H1 (cell line): ENCODE measurements around the gene KCNRG. TPM values are rescaled to one million over a fixed set of nuclear protein-coding genes. Genes with fewer than 3 reads are reported as not detected.

Source experiments
- CTCF ChIA-PET: fragments of 300-600 bp; sonication (Branson Sonifier 250); formaldehyde crosslinking; loops from one replicate; lab custom pipeline; 2021; ENCODE audit not compliant: partially characterized antibody; lab: Charles Lee
- POLR2A ChIA-PET: fragments of 300-600 bp; sonication (Branson Sonifier 250); formaldehyde crosslinking; loops from one replicate; lab custom pipeline; 2021; ENCODE audit warnings: inconsistent platforms; ENCODE audit not compliant: partially characterized antibody; lab: Charles Lee
- DNase-seq, 2 experiments: peaks; one replicate each; pipeline versions ENCODE4 v3.0.0 to v3.0.0-alpha.2; 2010 to 2022; ENCODE audit warnings: low spot score in 2 of 2, low read depth in 1 of 2, mixed read lengths in 1 of 2
- FAIRE-seq: peaks from 2 replicates; lab custom pipeline; 2011; peaks lifted over from hg19 to GRCh38; lab: Jason Lieb, UNC
- H2AFZ ChIP-seq: 2 replicates; pipeline ENCODE4 v1.8.1; 2012; ENCODE audit warnings: low read length, inconsistent platforms
- H2AK5ac ChIP-seq: 2 replicates; pipeline ENCODE4 v1.6.1; 2013; ENCODE audit warnings: low read depth, low read length
- H2BK120ac ChIP-seq: replicated peaks from 2 replicates; pipeline ENCODE3; 2013; ENCODE audit warnings: low read depth, low read length, inconsistent platforms
- H2BK12ac ChIP-seq: 2 replicates; pipeline ENCODE4 v1.6.1; 2013; ENCODE audit warnings: low read depth, low read length
- H2BK15ac ChIP-seq: 2 replicates; pipeline ENCODE4 v1.6.1; 2013; ENCODE audit warnings: low read length
- H2BK20ac ChIP-seq: 2 replicates; pipeline ENCODE4 v1.6.1; 2013; ENCODE audit warnings: low read length
- H2BK5ac ChIP-seq: 2 replicates; pipeline ENCODE4 v1.6.1; 2013; ENCODE audit warnings: low read depth, low read length
- H3K14ac ChIP-seq: 2 replicates; pipeline ENCODE4 v1.6.1; 2013; ENCODE audit warnings: inconsistent platforms; ENCODE audit not compliant: insufficient read length
- H3K18ac ChIP-seq: 2 replicates; pipeline ENCODE4 v1.6.1; 2013; ENCODE audit warnings: low read length; ENCODE audit errors: extremely low read depth
- H3K23ac ChIP-seq: 2 replicates; pipeline ENCODE4 v1.6.1; 2013; ENCODE audit warnings: inconsistent platforms; ENCODE audit not compliant: insufficient read length
- H3K23me2 ChIP-seq: 2 replicates; pipeline ENCODE4 v1.6.1; 2013; ENCODE audit warnings: low read depth, low read length
- H3K27ac ChIP-seq: 2 replicates; pipeline ENCODE4 v1.6.1; 2011; ENCODE audit warnings: low read depth, low read length, inconsistent platforms
- H3K27me3 ChIP-seq, 4 experiments: replicated peaks in 1 of 4; 1 replicate in 1 of 4; 2 replicates in 3 of 4; pipeline versions ENCODE4 v1.6.1 to v1.8.1; 2011 to 2013; ENCODE audit warnings: low read length in 3 of 4, mild to moderate bottlenecking in 3 of 4, inconsistent platforms in 2 of 4, mixed read lengths in 2 of 4, moderate library complexity in 1 of 4; ENCODE audit not compliant: control insufficient read depth in 3 of 4, insufficient read depth in 3 of 4; ENCODE audit errors: extremely low read depth in 1 of 4
- H3K36me3 ChIP-seq, 4 experiments: 2 replicates each; pipeline versions ENCODE4 v1.6.1 to v1.8.1; 2011 to 2013; ENCODE audit warnings: mild to moderate bottlenecking in 4 of 4, low read length in 3 of 4, moderate library complexity in 2 of 4, control low read depth in 1 of 4, inconsistent platforms in 1 of 4; ENCODE audit not compliant: insufficient read depth in 4 of 4, control insufficient read depth in 2 of 4
- H3K4ac ChIP-seq: replicated peaks from 2 replicates; pipeline ENCODE3; 2013; ENCODE audit warnings: low read length, low read depth, mixed read lengths, inconsistent platforms; ENCODE audit not compliant: insufficient read length
- H3K4me1 ChIP-seq, 4 experiments: replicated peaks in 1 of 4; 1 replicate in 1 of 4; 2 replicates in 3 of 4; pipeline versions ENCODE4 v1.6.1 to v1.8.1; 2011 to 2013; ENCODE audit warnings: low read length in 3 of 4, inconsistent platforms in 2 of 4, mixed read lengths in 1 of 4; ENCODE audit not compliant: insufficient read depth in 4 of 4, control insufficient read depth in 3 of 4
- H3K4me2 ChIP-seq, 2 experiments: 2 replicates each; pipeline versions ENCODE4 v1.6.1 to v1.8.1; 2011 to 2013; ENCODE audit warnings: low read depth in 2 of 2, low read length in 2 of 2, control low read depth in 1 of 2, inconsistent platforms in 1 of 2, mild to moderate bottlenecking in 1 of 2; ENCODE audit not compliant: insufficient read depth in 1 of 2
- H3K4me3 ChIP-seq, 4 experiments: fragments of 200-600, 300-600 bp in 1 of 4; sonication (generic), shearing (Covaris generic), sonication (Bioruptor Twin) in 1 of 4; 2 replicates each; pipeline versions ENCODE4 v1.5.1 to v1.8.1; 2011 to 2016; ENCODE audit warnings: low read length in 4 of 4, low read depth in 3 of 4, control low read depth in 2 of 4, inconsistent platforms in 2 of 4, mild to moderate bottlenecking in 2 of 4, mixed read lengths in 1 of 4, moderate library complexity in 1 of 4; ENCODE audit not compliant: insufficient read depth in 2 of 4; ENCODE audit errors: extremely low read depth in 1 of 4
- H3K56ac ChIP-seq: replicated peaks from 2 replicates; pipeline ENCODE3; 2013; ENCODE audit warnings: low read depth, mild to moderate bottlenecking, mixed read lengths, low read length, inconsistent platforms; ENCODE audit not compliant: insufficient read length
- H3K79me1 ChIP-seq: 2 replicates; pipeline ENCODE4 v1.6.1; 2013; ENCODE audit warnings: low read depth, low read length, control low read depth
- H3K79me2 ChIP-seq, 2 experiments: 2 replicates each; pipeline versions ENCODE4 v1.6.1 to v1.8.1; 2012 to 2013; ENCODE audit warnings: low read length in 2 of 2, mild to moderate bottlenecking in 2 of 2, inconsistent platforms in 1 of 2; ENCODE audit not compliant: insufficient read depth in 2 of 2, control insufficient read depth in 1 of 2
- H3K9ac ChIP-seq, 4 experiments: replicated peaks in 1 of 4; 1 replicate in 1 of 4; 2 replicates in 3 of 4; pipeline versions ENCODE4 v1.6.1 to v1.8.1; 2011 to 2013; ENCODE audit warnings: low read depth in 3 of 4, low read length in 3 of 4, control low read depth in 2 of 4, mild to moderate bottlenecking in 2 of 4, moderate library complexity in 2 of 4, inconsistent platforms in 1 of 4; ENCODE audit errors: extremely low read depth in 1 of 4
- H3K9me3 ChIP-seq, 2 experiments: 2 replicates each; pipeline versions ENCODE4 v1.6.1 to v1.8.1; 2012 to 2013; ENCODE audit warnings: mild to moderate bottlenecking in 2 of 2, moderate library complexity in 2 of 2, control low read depth in 1 of 2, inconsistent platforms in 1 of 2, low read depth in 1 of 2, low read length in 1 of 2, mixed read lengths in 1 of 2; ENCODE audit not compliant: insufficient read depth in 2 of 2
- H4K20me1 ChIP-seq, 2 experiments: replicated peaks in 1 of 2; 2 replicates each; pipeline versions ENCODE3 to v1.8.1; 2011 to 2013; ENCODE audit warnings: inconsistent platforms in 2 of 2, low read length in 2 of 2, mild to moderate bottlenecking in 1 of 2; ENCODE audit not compliant: insufficient read depth in 2 of 2, control insufficient read depth in 1 of 2
- H4K5ac ChIP-seq: 2 replicates; pipeline ENCODE4 v1.6.1; 2013; ENCODE audit warnings: low read length, low read depth, mixed read lengths, inconsistent platforms; ENCODE audit not compliant: insufficient read length
- H4K8ac ChIP-seq: 2 replicates; pipeline ENCODE4 v1.8.0; 2013; ENCODE audit warnings: mild to moderate bottlenecking, moderate library complexity, low read length, inconsistent platforms; ENCODE audit not compliant: insufficient read depth; ENCODE audit errors: extremely low read depth
- H4K91ac ChIP-seq: replicated peaks from 2 replicates; pipeline ENCODE3; 2013; ENCODE audit warnings: low read length, mixed read lengths, inconsistent platforms; ENCODE audit not compliant: insufficient read length
- CHD2 ChIP-seq: IDR thresholded peaks from 2 replicates; pipeline ENCODE4 v1.6.1; 2012; ENCODE audit warnings: low read length, improper control_type of control experiment
- GABPA ChIP-seq: IDR thresholded peaks from 2 replicates; pipeline ENCODE4 v1.6.1; 2011; ENCODE audit warnings: mild to moderate bottlenecking, low read length, moderate library complexity, borderline replicate concordance; ENCODE audit not compliant: insufficient read depth
- KDM5A ChIP-seq: fragments of 200-600 bp; IDR thresholded peaks from 2 replicates; pipeline ENCODE4 v1.7.1; 2012; ENCODE audit warnings: mild to moderate bottlenecking, low read length, inconsistent platforms, mixed read lengths
- NRF1 ChIP-seq: IDR thresholded peaks from 2 replicates; pipeline ENCODE4 v1.6.1; 2011; ENCODE audit warnings: mild to moderate bottlenecking, low read depth, low read length, improper control_type of control experiment
- PHF8 ChIP-seq: fragments of 200-600 bp; sonication (generic); conservative IDR thresholded peaks from 2 replicates; pipeline ENCODE4 v1.7.1; 2012; ENCODE audit warnings: low read depth, mild to moderate bottlenecking, inconsistent platforms, low read length, moderate library complexity
- RXRA ChIP-seq: IDR thresholded peaks from 2 replicates; pipeline ENCODE4 v1.6.1; 2011; ENCODE audit warnings: low read depth, mild to moderate bottlenecking, low read length, moderate library complexity; ENCODE audit not compliant: insufficient read depth
- SIRT6 ChIP-seq: IDR thresholded peaks from one replicate; pipeline ENCODE4 v1.7.1; 2012; ENCODE audit warnings: low read length, inconsistent platforms
- SIX5 ChIP-seq: IDR thresholded peaks from 2 replicates; pipeline ENCODE4 v1.6.1; 2011; ENCODE audit warnings: mild to moderate bottlenecking, low read depth, low read length
- SP1 ChIP-seq: IDR thresholded peaks from 2 replicates; pipeline ENCODE4 v1.6.1; 2011; ENCODE audit warnings: low read depth, low read length
- TAF7 ChIP-seq: optimal IDR thresholded peaks from 2 replicates; pipeline ENCODE3; 2011; ENCODE audit warnings: low read depth, mild to moderate bottlenecking, inconsistent platforms, low read length, moderate library complexity, borderline replicate concordance
- TCF12 ChIP-seq: IDR thresholded peaks from 2 replicates; pipeline ENCODE4 v1.6.1; 2011; ENCODE audit warnings: low read depth, mild to moderate bottlenecking, low read length
- WGBS, 2 experiments: shearing (Covaris generic) in 1 of 2; methylation state at CpG; one replicate each; pipeline versions ENCODE4 v1.1.6 to v1.1.7; 2013 to 2015; ENCODE audit warnings: low lambda C conversion rate in 2 of 2, mixed read lengths in 2 of 2, inconsistent platforms in 1 of 2, low coverage in 1 of 2, missing lambda C conversion rate in 1 of 2; ENCODE audit not compliant: insufficient replicate concordance in 2 of 2, insufficient coverage in 1 of 2, insufficient read length in 1 of 2; ENCODE audit errors: extremely low coverage in 1 of 2, missing lambda C conversion rate in 1 of 2; 5-methylcytosine and 5-hydroxymethylcytosine counted together
- polyA plus RNA-seq, 7 experiments: library from polyadenylated mRNA; depleted of rRNA in 3 of 7; stranded (reverse) in 5 of 7; unstranded in 2 of 7; fragments of >200 nt in 5 of 7; fragments of 200-250 nt in 2 of 7; gene quantifications; 1 replicate in 5 of 7; 2 replicates in 1 of 7; 4 replicates in 1 of 7; pipeline versions ENCODE4 v1.2.1 to v1.2.3, GENCODE V29; 2011 to 2013; ENCODE audit warnings: missing spikeins in 2 of 7, mixed read lengths in 2 of 7
- total RNA-seq: library from RNA; stranded (reverse); fragmentation: NEBNext Ultra II Directional; extraction: Animal tissue kit (Norgen Biotek cat#: 25700); gene quantifications from 2 replicates; pipeline ENCODE4 v1.2.1, GENCODE V29; 2021
- TF ChIP-seq, protein P1 (sequence below): IDR thresholded peaks from 2 replicates; pipeline ENCODE4 v1.6.1; 2012; ENCODE audit warnings: low read length, inconsistent platforms

Gene KCNRG
- total and polyA plus RNA-seq, 2 of the 8 experiments (the other 6 are each of a cell fraction or from before 2014, with no cell fraction given) = 0.65 to 1.2 TPM

DNA sequence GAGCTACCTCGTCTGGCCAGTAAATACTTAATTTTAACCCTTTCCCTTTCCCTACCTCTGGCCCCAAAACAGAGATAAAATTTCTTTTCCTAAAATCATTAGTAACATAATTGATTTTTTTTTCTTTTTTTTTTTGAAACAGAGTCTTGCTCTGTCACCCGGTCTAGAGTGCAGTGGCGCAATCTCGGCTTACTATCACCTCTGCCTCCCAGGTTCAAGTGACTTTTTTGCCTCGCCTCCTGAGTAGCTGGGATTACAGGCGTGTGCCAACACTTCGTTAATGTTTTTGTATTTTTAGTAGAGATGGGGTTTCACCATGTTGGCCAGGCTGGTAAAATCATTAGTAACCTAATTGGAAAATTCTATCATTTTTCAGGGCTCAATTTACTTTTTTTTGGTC, 28.8 kb upstream of the KCNRG start:
- H2BK5ac ChIP-seq = no peak overlapping the region
- H3K14ac ChIP-seq = no peak overlapping the region
- H3K23ac ChIP-seq = no peak overlapping the region
- no peaks in the 10 kb centered on the region for H3K79me2 ChIP-seq
- H3K27ac ChIP-seq = no peak overlapping the region
- H2AK5ac ChIP-seq = no peak overlapping the region
- H3K4me1 ChIP-seq = no peaks in the 10 kb centered on the region
- H2BK15ac ChIP-seq = no peak overlapping the region
- no peak overlapping the region for H3K4me3 ChIP-seq
- POLR2A ChIA-PET = interaction anchor here (0.6 kb wide), 1 partner anchor 9 kb away, joined by 3 read pairs; no protein-coding TSS in a partner anchor
- H3K56ac ChIP-seq = no peak overlapping the region
- no peaks in the 10 kb centered on the region for H3K36me3 ChIP-seq
- CTCF ChIA-PET = interaction anchor here (0.7 to 10.2 kb wide), 2 partner anchors 10 to 640 kb away, joined by 3 to 72 read pairs; no protein-coding TSS in a partner anchor
- no peak overlapping the region; the same call in 1 of the 2 replicates for H4K8ac ChIP-seq
- no peak for TF ChIP-seq TAF7
- TF ChIP-seq KDM5A = no peak
- no peak for TF ChIP-seq SIX5
- TF ChIP-seq NRF1 = no peak
- TF ChIP-seq, protein P1, sequence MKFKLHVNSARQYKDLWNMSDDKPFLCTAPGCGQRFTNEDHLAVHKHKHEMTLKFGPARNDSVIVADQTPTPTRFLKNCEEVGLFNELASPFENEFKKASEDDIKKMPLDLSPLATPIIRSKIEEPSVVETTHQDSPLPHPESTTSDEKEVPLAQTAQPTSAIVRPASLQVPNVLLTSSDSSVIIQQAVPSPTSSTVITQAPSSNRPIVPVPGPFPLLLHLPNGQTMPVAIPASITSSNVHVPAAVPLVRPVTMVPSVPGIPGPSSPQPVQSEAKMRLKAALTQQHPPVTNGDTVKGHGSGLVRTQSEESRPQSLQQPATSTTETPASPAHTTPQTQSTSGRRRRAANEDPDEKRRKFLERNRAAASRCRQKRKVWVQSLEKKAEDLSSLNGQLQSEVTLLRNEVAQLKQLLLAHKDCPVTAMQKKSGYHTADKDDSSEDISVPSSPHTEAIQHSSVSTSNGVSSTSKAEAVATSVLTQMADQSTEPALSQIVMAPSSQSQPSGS = no peak
- TF ChIP-seq RXRA = no peak
- no peak for TF ChIP-seq PHF8
- no peak for TF ChIP-seq SP1
- TF ChIP-seq TCF12 = no peak
- no peak for TF ChIP-seq SIRT6
- TF ChIP-seq GABPA = no peak
- no peak for TF ChIP-seq CHD2
- TF ChIP-seq, all 59 proteins: peak for 0
- H3K9me3 ChIP-seq = no peaks in the 10 kb centered on the region
- no peak overlapping the region for H2BK120ac ChIP-seq
- no peak overlapping the region for H2BK20ac ChIP-seq
- no peak overlapping the region for H3K9ac ChIP-seq
- no peak overlapping the region for H4K5ac ChIP-seq
- H3K27me3 ChIP-seq = no peaks in the 10 kb centered on the region
- no peak overlapping the region for H3K4me2 ChIP-seq
- no peak overlapping the region for H4K91ac ChIP-seq
- no peak overlapping the region for H2AFZ ChIP-seq
- H4K20me1 ChIP-seq = no peaks in the 10 kb centered on the region
- no peak overlapping the region for H3K18ac ChIP-seq
- 85% methylated on average over 7 of the region's 7 CpGs; no CpG with 5 or more reads in 1 of the 2 experiments for WGBS, 2 experiments
- no peak overlapping the region for H3K4ac ChIP-seq
- no peaks in the 10 kb centered on the region for H3K23me2 ChIP-seq
- H3K79me1 ChIP-seq = no peaks in the 10 kb centered on the region
- no peak overlapping the region for H2BK12ac ChIP-seq
- DNase-seq (no peak), FAIRE-seq (no peak)
